CD4-positive, alpha-beta T cell treated with Interleukin-4 for 1 hour (primary cell): ENCODE results near the gene CARD9.
A peak's percentile ranks its signal among the peaks of the same experiment; 100 is the strongest.

Source experiments
- DNase-seq, 2 donors: peaks; one replicate each; pipeline ENCODE4 v3.0.0-alpha.2; 2020 to 2022

Gene CARD9

GRCh38 chr9:136401173-136401922, 27.9 kb upstream of the CARD9 start:
- DNase-seq: no peak

- DNase-seq: peak; percentile 87 to 89
Observed at GRCh38 chr9:136400038-136400834, 26.8 kb upstream of the CARD9 start, which contains the start of gene SNAPC4. Gene SNAPC4 (minus strand): TSS chr9:136400170. CDS start chr9:136398428, 1,742 bp downstream.

- DNase-seq: peak in 1 of 2 donors; percentile 47
Observed at GRCh38 chr9:136399176-136400037, 25.9 kb upstream of the CARD9 start.

GRCh38 chr9:136398286-136398685, 24.8 kb upstream of the CARD9 start:
- no peak for DNase-seq

GRCh38 chr9:136397643-136398042, 24.2 kb upstream of the CARD9 start:
- no peak for DNase-seq

GRCh38 chr9:136396219-136396515, 22.7 kb upstream of the CARD9 start:
- DNase-seq: no peak

- DNase-seq: no peak
Observed at GRCh38 chr9:136395345-136396218, 22.1 kb upstream of the CARD9 start.

- DNase-seq: no peak
Observed at GRCh38 chr9:136395020-136395340, 21.5 kb upstream of the CARD9 start.

- DNase-seq: no peak
Observed at GRCh38 chr9:136394312-136395019, 21.0 kb upstream of the CARD9 start.

GRCh38 chr9:136393531-136393930, 20.1 kb upstream of the CARD9 start:
- no peak for DNase-seq

GRCh38 chr9:136392538-136393449, 19.3 kb upstream of the CARD9 start:
- DNase-seq: no peak

- no peak for DNase-seq
Observed at GRCh38 chr9:136391737-136392537, 18.5 kb upstream of the CARD9 start.

GRCh38 chr9:136389396-136389795, 15.9 kb upstream of the CARD9 start:
- DNase-seq: no peak

GRCh38 chr9:136387217-136387616, 13.7 kb upstream of the CARD9 start:
- no peak for DNase-seq

GRCh38 chr9:136386018-136386417, 12.5 kb upstream of the CARD9 start:
- no peak for DNase-seq

GRCh38 chr9:136385015-136385414, 11.5 kb upstream of the CARD9 start:
- DNase-seq: peak; percentile 43 to 47

GRCh38 chr9:136383436-136383835, 10.0 kb upstream of the CARD9 start:
- DNase-seq: no peak

GRCh38 chr9:136381966-136382513, 8.6 kb upstream of the CARD9 start:
- DNase-seq: no peak

GRCh38 chr9:136381311-136381710, 7.8 kb upstream of the CARD9 start:
- no peak for DNase-seq
